ENCODE data around the gene SLC19A2. TPM values are rescaled to one million over a fixed set of nuclear protein-coding genes. Genes with fewer than 3 reads are reported as not detected.

The SLC19A2 gene
- total RNA-seq, 1 donor: 10.5 TPM

DNA sequence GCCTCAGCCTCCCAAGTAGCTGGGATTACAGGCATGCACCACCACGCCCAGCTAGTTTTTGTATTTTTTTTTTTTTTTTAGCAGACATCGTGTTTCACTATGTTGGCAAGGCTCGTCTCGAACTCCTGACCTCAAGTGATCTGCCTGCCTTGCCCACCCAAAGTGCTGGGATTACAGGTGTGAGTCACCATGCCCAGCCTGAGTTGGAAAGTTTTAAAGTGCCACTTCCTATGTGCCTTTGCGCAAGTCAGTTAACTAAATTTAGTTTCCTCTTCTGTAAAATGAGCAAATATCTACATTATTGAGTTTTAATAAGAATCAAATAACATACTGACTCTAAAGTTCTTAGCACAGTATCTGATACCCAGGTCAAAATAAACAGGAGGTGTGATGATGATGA lies 12.4 kb downstream of the SLC19A2 start:
- H3K4me1 ChIP-seq (ENCODE audit: insufficient read depth, low read length): peaks cover 3% of the 10 kb centered on the region
- no peak for DNase-seq (ENCODE audit: insufficient read length, low spot score, missing footprints)

DNA sequence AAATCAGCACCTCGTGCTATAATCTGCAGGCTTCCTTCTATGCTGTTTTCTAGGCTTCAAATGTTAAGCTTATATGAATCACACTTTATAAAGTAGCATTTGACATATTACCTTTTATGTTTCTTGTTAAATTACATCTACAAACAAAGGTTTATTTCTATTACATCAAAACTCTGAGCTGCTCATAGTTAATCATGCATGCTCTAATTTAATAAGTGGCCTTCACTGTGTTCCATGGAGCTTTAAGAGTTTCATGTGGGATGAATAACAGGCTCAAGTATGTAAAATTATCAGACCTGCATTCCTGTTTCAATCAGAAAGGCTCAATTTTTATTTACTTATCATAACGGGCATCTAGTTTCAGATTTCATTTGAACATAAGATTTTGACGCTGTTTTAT lies 13.0 kb downstream of the SLC19A2 start:
- Histone ChIP-seq H4K20me1 (ENCODE audit: insufficient read depth, low read length) (no peaks in the 10 kb centered on the region), H3K9me3 (ENCODE audit: low read depth, low read length) (no peaks in the 10 kb centered on the region), H3K36me3 (ENCODE audit: insufficient read depth, low read length) (peaks cover 9% of the 10 kb centered on the region), H3K4me3 (ENCODE audit: insufficient read depth, low read length) (no peak overlapping the region), H3K4me1 (ENCODE audit: insufficient read depth, low read length) (peaks cover 3% of the 10 kb centered on the region), H2AFZ (ENCODE audit: low read length) (no peak overlapping the region), H3K4me2 (ENCODE audit: insufficient read depth, low read length) (no peak overlapping the region), H3K27me3 (ENCODE audit: insufficient read depth, low read length) (no peaks in the 10 kb centered on the region), H3K27ac (ENCODE audit: low read depth, low read length) (no peak overlapping the region), H3K79me2 (ENCODE audit: insufficient read depth, low read length) (peaks cover 8% of the 10 kb centered on the region)
- TF ChIP-seq, protein P1, sequence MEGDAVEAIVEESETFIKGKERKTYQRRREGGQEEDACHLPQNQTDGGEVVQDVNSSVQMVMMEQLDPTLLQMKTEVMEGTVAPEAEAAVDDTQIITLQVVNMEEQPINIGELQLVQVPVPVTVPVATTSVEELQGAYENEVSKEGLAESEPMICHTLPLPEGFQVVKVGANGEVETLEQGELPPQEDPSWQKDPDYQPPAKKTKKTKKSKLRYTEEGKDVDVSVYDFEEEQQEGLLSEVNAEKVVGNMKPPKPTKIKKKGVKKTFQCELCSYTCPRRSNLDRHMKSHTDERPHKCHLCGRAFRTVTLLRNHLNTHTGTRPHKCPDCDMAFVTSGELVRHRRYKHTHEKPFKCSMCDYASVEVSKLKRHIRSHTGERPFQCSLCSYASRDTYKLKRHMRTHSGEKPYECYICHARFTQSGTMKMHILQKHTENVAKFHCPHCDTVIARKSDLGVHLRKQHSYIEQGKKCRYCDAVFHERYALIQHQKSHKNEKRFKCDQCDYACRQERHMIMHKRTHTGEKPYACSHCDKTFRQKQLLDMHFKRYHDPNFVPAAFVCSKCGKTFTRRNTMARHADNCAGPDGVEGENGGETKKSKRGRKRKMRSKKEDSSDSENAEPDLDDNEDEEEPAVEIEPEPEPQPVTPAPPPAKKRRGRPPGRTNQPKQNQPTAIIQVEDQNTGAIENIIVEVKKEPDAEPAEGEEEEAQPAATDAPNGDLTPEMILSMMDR (IDR thresholded peaks at IDR 0.05; ENCODE audit: extremely low read depth, low read depth, low read length): no peak
- DNase-seq (ENCODE audit: insufficient read length, low spot score, missing footprints): no peak

More for the DNA sequence above, 12.4 kb downstream of the SLC19A2 start:
- Histone ChIP-seq H3K79me2 (ENCODE audit: insufficient read depth, low read length) (peaks cover 13% of the 10 kb centered on the region), H3K4me2 (ENCODE audit: insufficient read depth, low read length) (no peak overlapping the region), H3K27me3 (ENCODE audit: insufficient read depth, low read length) (no peaks in the 10 kb centered on the region), H4K20me1 (ENCODE audit: insufficient read depth, low read length) (no peaks in the 10 kb centered on the region), H3K4me3 (ENCODE audit: insufficient read depth, low read length) (no peak overlapping the region), H3K27ac (ENCODE audit: low read depth, low read length) (no peak overlapping the region), H3K9me3 (ENCODE audit: low read depth, low read length) (no peaks in the 10 kb centered on the region), H3K36me3 (ENCODE audit: insufficient read depth, low read length) (peaks cover 6% of the 10 kb centered on the region), H2AFZ (ENCODE audit: low read length) (no peak overlapping the region)
- TF ChIP-seq, protein P1 (IDR thresholded peaks at IDR 0.05; ENCODE audit: extremely low read depth, low read depth, low read length): no peak

DNA sequence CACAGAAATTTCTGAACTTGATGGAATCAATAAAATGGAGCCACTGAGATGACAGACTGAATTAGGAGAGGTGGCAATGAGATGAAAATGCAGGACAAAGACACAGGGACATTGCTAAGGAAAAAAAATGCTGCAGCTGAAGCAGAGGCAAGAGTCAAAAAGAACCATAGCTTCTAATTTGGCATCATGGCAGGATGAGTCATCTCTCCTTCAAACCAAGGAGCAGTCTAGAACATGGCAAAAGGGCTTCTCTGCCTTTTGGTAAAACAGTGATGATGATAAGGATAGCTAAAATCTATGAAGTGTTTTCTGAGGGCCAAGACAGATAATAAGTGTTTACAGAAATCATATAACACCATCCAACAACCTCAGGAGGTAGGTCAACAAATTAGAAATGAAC lies 16.8 kb downstream of the SLC19A2 start:
- H3K79me2 ChIP-seq (ENCODE audit: insufficient read depth, low read length): no peaks in the 10 kb centered on the region
- no peak overlapping the region for H3K27ac ChIP-seq (ENCODE audit: low read depth, low read length)
- H3K4me1 ChIP-seq (ENCODE audit: insufficient read depth, low read length): peaks cover 3% of the 10 kb centered on the region
- H3K27me3 ChIP-seq (ENCODE audit: insufficient read depth, low read length): no peaks in the 10 kb centered on the region
- no peaks in the 10 kb centered on the region for H4K20me1 ChIP-seq (ENCODE audit: insufficient read depth, low read length)
- H2AFZ ChIP-seq (ENCODE audit: low read length): no peak overlapping the region
- TF ChIP-seq, protein P1 (IDR thresholded peaks at IDR 0.05; ENCODE audit: extremely low read depth, low read depth, low read length): no peak
- H3K4me3 ChIP-seq (ENCODE audit: insufficient read depth, low read length): no peak overlapping the region
- H3K4me2 ChIP-seq (ENCODE audit: insufficient read depth, low read length): no peak overlapping the region
- H3K36me3 ChIP-seq (ENCODE audit: insufficient read depth, low read length): peaks cover 8% of the 10 kb centered on the region
- no peak for DNase-seq (ENCODE audit: insufficient read length, low spot score, missing footprints)
- no peaks in the 10 kb centered on the region for H3K9me3 ChIP-seq (ENCODE audit: low read depth, low read length)

DNA sequence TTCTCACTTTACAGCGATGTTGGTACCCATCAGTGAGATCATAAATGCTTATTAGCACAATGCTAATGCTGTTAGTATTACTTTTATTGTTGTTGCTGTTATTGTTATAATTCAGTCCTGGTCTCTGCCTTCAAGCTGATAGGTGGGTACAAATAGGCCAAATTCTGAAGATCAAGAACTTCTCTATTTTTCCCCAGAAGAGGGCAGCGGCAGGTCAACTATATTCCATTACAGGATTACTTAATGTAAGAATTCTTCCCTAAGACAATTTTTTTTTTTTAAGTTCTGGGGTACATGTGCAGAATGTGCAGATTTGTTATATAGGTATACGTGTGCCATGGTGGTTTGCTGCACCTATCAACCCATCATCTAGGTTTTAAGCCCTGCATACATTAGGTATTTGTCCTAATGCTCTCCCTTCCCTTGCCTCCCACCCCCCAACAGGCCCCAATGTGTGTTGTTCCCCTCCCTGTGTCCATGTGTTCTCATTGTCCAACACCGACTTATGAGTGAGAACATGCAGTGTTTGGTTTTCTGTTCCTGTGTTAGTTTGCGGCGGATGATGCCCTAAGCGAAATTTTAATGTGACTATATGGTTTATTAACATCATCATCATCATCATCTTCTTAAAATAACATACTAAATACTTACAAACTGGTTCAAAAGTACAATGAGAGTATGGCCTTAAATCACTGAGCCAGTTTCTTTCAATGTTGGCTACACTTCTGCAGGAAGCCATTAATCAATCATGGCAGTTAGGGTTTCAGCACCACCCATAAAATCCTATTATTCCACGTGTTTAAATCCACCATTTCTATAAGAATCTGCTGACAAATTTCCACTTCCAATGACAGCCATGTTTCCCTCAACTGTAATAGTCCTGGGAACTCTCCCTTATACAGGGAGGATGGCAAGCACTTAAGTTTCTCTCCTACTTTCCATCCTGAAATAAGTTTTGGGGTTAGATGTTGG lies 19.2 kb downstream of the SLC19A2 start:
- Histone ChIP-seq H3K27ac (ENCODE audit: low read depth, low read length) (no peak overlapping the region), H3K4me1 (ENCODE audit: insufficient read depth, low read length) (no peaks in the 10 kb centered on the region), H4K20me1 (ENCODE audit: insufficient read depth, low read length) (no peaks in the 10 kb centered on the region), H3K4me3 (ENCODE audit: insufficient read depth, low read length) (no peak overlapping the region), H2AFZ (ENCODE audit: low read length) (no peak overlapping the region), H3K27me3 (ENCODE audit: insufficient read depth, low read length) (no peaks in the 10 kb centered on the region), H3K36me3 (ENCODE audit: insufficient read depth, low read length) (peaks cover 8% of the 10 kb centered on the region), H3K9me3 (ENCODE audit: low read depth, low read length) (no peaks in the 10 kb centered on the region), H3K79me2 (ENCODE audit: insufficient read depth, low read length) (no peaks in the 10 kb centered on the region), H3K4me2 (ENCODE audit: insufficient read depth, low read length) (no peak overlapping the region)
- TF ChIP-seq, protein P1 (IDR thresholded peaks at IDR 0.05; ENCODE audit: extremely low read depth, low read depth, low read length): peak; percentile 43
- DNase-seq (ENCODE audit: insufficient read length, low spot score, missing footprints): no peak

All from osteoblast (primary cell).